Measurements from ENCODE around the gene CHURC1.

Gene CHURC1

GRCh38 chr14:64928239-64929013 is 14.2 kb downstream of the CHURC1 start:
- no peak for DNase-seq
- in situ Hi-C loops (cut with HindIII; ENCODE audit: low pct_ligation_motif_present, low sequenced_read_pairs) = no loop called here
- H3K27ac ChIP-seq = no peak overlapping the region
- TF ChIP-seq CTCF (IDR thresholded peaks at IDR 0.05; ENCODE audit: low read depth, low read length, missing control alignments) = no peak
- H3K4me3 ChIP-seq (ENCODE audit: low read depth, low read length) = no peak overlapping the region
- H3K27me3 ChIP-seq (replicated peaks) = no peaks in the 10 kb centered on the region
- H3K36me3 ChIP-seq (replicated peaks) = peaks cover 16% of the 10 kb centered on the region

GRCh38 chr14:64929014-64929359 is 14.7 kb downstream of the CHURC1 start:
- H3K4me3 ChIP-seq (ENCODE audit: low read depth, low read length) = no peak overlapping the region
- H3K36me3 ChIP-seq (replicated peaks) = peaks cover 16% of the 10 kb centered on the region

GRCh38 chr14:64930085-64930843 is 16.0 kb downstream of the CHURC1 start:
- no peak for TF ChIP-seq CTCF (IDR thresholded peaks at IDR 0.05; ENCODE audit: low read depth, low read length, missing control alignments)
- Histone ChIP-seq H3K4me3 (ENCODE audit: low read depth, low read length) (no peak overlapping the region), H3K27ac (no peak overlapping the region), H3K27me3 (replicated peaks) (no peaks in the 10 kb centered on the region), H3K36me3 (replicated peaks) (peaks cover 12% of the 10 kb centered on the region)
- no peak for DNase-seq
- in situ Hi-C loops (cut with HindIII; ENCODE audit: low pct_ligation_motif_present, low sequenced_read_pairs) = no loop called here

More at GRCh38 chr14:64929014-64929359, 14.7 kb downstream of the CHURC1 start:
- Histone ChIP-seq H3K27me3 (replicated peaks) (no peaks in the 10 kb centered on the region), H3K27ac (no peak overlapping the region)
- in situ Hi-C loops (cut with HindIII; ENCODE audit: low pct_ligation_motif_present, low sequenced_read_pairs) = no loop called here
- DNase-seq = no peak
- TF ChIP-seq CTCF (IDR thresholded peaks at IDR 0.05; ENCODE audit: low read depth, low read length, missing control alignments) = no peak

- no peak for TF ChIP-seq CTCF (IDR thresholded peaks at IDR 0.05; ENCODE audit: low read depth, low read length, missing control alignments)
- no peaks in the 10 kb centered on the region for H3K27me3 ChIP-seq (replicated peaks)
- H3K27ac ChIP-seq = no peak overlapping the region
- DNase-seq = no peak
- H3K36me3 ChIP-seq (replicated peaks) = peaks cover 9% of the 10 kb centered on the region
- in situ Hi-C loops (cut with HindIII; ENCODE audit: low pct_ligation_motif_present, low sequenced_read_pairs) = no loop called here
- no peak overlapping the region for H3K4me3 ChIP-seq (ENCODE audit: low read depth, low read length)
Observed at GRCh38 chr14:64931123-64931522, 16.9 kb downstream of the CHURC1 start.

- H3K36me3 ChIP-seq (replicated peaks) = peaks cover 6% of the 10 kb centered on the region
- no peak for DNase-seq
- TF ChIP-seq CTCF (IDR thresholded peaks at IDR 0.05; ENCODE audit: low read depth, low read length, missing control alignments) = no peak
- no peaks in the 10 kb centered on the region for H3K27me3 ChIP-seq (replicated peaks)
- H3K4me3 ChIP-seq (ENCODE audit: low read depth, low read length) = no peak overlapping the region
- no peak overlapping the region for H3K27ac ChIP-seq
- in situ Hi-C loops (cut with HindIII; ENCODE audit: low pct_ligation_motif_present, low sequenced_read_pairs) = no loop called here
Observed at GRCh38 chr14:64932231-64932630, 18.0 kb downstream of the CHURC1 start.

Measured in brain microvascular endothelial cell (primary cell).